ENCODE data around the gene TRIM45. TPM values are rescaled to one million over a fixed set of nuclear protein-coding genes. Genes with fewer than 3 reads are reported as not detected.

Gene TRIM45
- total RNA-seq, 1 donor from 2014 or later: 2.9 TPM

DNA sequence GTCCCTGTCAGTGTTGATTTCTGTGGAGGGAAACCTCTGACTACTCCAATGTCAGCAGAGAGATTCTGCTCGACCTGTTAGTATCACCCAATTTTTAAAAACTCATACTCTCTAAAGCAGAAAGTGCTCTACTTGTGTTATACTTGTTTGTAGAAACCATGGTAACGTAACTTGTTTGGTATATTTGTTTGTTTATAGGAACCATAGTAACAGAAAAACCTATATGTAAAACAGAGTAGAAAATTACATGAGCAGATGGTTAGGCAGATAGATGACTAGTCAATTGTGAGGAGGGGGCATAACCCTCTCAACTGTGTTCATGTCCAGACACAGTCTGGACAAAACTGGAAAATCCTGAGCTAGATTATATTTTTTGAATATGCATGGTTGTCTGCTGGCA is 6.7 kb downstream of the TRIM45 start:
- peaks cover 1% of the 10 kb centered on the region for H3K36me3 ChIP-seq (ENCODE audit: control insufficient read depth, insufficient read depth, low read length)
- FAIRE-seq (no peak), DNase-seq (ENCODE audit: low read depth) (no peak)
- no peak overlapping the region for H3K4me3 ChIP-seq (ENCODE audit: low read depth, low read length)
- no peaks in the 10 kb centered on the region for H3K27me3 ChIP-seq (ENCODE audit: control insufficient read depth, insufficient read depth, low read length)
- TF ChIP-seq, protein P1, sequence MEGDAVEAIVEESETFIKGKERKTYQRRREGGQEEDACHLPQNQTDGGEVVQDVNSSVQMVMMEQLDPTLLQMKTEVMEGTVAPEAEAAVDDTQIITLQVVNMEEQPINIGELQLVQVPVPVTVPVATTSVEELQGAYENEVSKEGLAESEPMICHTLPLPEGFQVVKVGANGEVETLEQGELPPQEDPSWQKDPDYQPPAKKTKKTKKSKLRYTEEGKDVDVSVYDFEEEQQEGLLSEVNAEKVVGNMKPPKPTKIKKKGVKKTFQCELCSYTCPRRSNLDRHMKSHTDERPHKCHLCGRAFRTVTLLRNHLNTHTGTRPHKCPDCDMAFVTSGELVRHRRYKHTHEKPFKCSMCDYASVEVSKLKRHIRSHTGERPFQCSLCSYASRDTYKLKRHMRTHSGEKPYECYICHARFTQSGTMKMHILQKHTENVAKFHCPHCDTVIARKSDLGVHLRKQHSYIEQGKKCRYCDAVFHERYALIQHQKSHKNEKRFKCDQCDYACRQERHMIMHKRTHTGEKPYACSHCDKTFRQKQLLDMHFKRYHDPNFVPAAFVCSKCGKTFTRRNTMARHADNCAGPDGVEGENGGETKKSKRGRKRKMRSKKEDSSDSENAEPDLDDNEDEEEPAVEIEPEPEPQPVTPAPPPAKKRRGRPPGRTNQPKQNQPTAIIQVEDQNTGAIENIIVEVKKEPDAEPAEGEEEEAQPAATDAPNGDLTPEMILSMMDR (IDR thresholded peaks at IDR 0.05; ENCODE audit: insufficient read depth, low read length, severe bottlenecking): no peak

DNA sequence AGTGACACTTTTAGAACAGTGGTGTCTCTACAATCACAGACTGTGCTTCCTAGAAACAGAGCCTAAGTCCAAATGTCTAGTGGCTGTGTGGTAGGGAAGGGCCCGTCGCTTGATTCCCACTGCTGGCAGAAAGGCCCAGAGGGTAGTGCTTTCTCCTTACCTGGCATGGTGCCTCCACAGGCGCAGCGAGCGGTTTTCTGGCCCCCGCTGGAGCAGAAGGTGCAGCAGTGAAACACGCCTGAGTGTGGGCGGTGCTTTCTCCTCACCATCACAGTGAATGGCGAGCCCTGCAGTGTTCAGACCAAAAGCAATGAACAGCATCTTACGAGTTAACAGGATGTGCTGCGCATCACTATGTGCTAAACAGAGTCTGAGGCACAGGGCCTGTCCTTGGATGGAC is 8.3 kb downstream of the TRIM45 start:
- peaks cover 1% of the 10 kb centered on the region for H3K36me3 ChIP-seq (ENCODE audit: control insufficient read depth, insufficient read depth, low read length)
- no peak overlapping the region for H3K4me3 ChIP-seq (ENCODE audit: low read depth, low read length)
- no peak for DNase-seq (ENCODE audit: low read depth)
- no peaks in the 10 kb centered on the region for H3K27me3 ChIP-seq (ENCODE audit: control insufficient read depth, insufficient read depth, low read length)
- TF ChIP-seq, protein P1 (IDR thresholded peaks at IDR 0.05; ENCODE audit: insufficient read depth, low read length, severe bottlenecking): no peak
- no peak for FAIRE-seq

DNA sequence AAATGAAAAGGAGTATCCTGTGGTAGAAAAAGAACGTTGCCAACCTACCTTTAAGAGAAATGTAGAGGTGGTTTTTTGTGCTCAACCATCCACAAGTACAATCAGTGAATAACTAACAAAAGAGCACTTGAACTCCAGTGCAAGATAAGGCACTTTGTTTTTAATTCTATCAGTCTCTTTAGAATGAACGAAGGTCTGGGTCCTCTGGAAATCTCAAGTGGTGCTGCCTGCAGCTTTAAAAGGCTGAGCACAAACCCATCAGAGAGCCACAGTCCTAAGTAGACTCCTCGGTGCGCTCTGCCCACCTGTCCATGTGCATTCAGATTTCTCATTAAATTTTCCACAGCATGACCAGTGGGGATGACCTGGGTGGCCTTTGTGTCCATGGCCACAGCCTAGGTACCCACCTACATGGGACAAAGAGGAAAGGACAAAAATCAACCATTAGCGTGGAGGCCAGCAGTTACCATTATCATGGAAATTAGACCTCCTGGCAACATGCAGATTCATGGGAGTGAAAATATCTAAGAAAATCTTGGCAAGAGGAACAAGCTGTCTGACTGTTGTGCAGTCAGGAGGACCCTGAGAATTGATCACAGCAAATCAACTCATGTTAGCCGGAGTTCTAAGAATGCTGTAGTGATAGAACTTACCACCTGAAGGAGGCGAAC is 9.4 kb downstream of the TRIM45 start:
- H3K4me3 ChIP-seq (ENCODE audit: low read depth, low read length): no peak overlapping the region
- no peak for DNase-seq (ENCODE audit: low read depth)
- no peak for FAIRE-seq
- TF ChIP-seq, protein P1 (IDR thresholded peaks at IDR 0.05; ENCODE audit: insufficient read depth, low read length, severe bottlenecking): no peak
- no peaks in the 10 kb centered on the region for H3K27me3 ChIP-seq (ENCODE audit: control insufficient read depth, insufficient read depth, low read length)
- H3K36me3 ChIP-seq (ENCODE audit: control insufficient read depth, insufficient read depth, low read length): peaks cover 1% of the 10 kb centered on the region

DNA sequence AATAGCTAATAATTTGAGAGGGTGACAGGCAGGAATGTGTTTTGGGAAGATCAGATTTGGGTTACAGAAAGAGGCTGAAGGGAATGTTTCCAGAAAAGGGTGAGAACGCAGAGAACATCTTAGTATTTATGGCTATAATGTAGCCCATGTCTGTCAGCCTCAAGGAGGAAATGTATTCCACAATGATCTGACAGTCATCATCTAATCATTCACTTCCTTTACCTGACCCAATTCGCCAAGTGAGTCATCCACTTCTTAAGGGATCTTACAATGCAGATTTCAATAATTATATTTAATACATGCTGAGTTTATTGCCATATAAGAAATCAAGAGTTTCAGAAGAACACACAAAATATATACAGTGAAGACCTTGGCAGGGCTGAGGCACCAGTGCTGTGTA is 10.8 kb downstream of the TRIM45 start:
- DNase-seq (ENCODE audit: low read depth): peak; percentile 93
- TF ChIP-seq, protein P1 (IDR thresholded peaks at IDR 0.05; ENCODE audit: insufficient read depth, low read length, severe bottlenecking): no peak
- no peak for FAIRE-seq
- H3K27me3 ChIP-seq (ENCODE audit: control insufficient read depth, insufficient read depth, low read length): no peaks in the 10 kb centered on the region
- peaks cover 2% of the 10 kb centered on the region for H3K36me3 ChIP-seq (ENCODE audit: control insufficient read depth, insufficient read depth, low read length)
- H3K4me3 ChIP-seq (ENCODE audit: low read depth, low read length): no peak overlapping the region

DNA sequence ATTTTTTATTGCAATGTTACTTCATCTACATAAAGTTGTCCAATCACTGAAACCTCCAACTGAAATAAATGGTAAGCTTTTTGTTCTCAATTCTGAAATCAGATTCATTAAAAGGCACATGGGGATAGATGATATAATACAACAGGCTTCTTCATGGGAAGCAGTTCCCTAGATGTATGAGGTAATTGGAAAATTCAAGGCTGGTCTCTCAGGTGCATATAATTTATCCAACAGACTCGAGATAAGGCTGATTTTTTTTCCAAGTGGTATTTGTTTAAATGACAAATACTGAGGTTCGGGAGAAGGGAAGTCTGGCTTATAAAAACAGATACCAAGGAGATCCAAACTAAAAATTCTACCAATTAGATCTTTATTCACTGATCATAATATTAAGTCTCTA is 14.2 kb downstream of the TRIM45 start:
- Histone ChIP-seq H3K4me3 (ENCODE audit: low read depth, low read length) (no peak overlapping the region), H3K36me3 (ENCODE audit: control insufficient read depth, insufficient read depth, low read length) (peaks cover 3% of the 10 kb centered on the region), H3K27me3 (ENCODE audit: control insufficient read depth, insufficient read depth, low read length) (no peaks in the 10 kb centered on the region)
- TF ChIP-seq, protein P1 (IDR thresholded peaks at IDR 0.05; ENCODE audit: insufficient read depth, low read length, severe bottlenecking): no peak
- DNase-seq (ENCODE audit: low read depth) (no peak), FAIRE-seq (no peak)

DNA sequence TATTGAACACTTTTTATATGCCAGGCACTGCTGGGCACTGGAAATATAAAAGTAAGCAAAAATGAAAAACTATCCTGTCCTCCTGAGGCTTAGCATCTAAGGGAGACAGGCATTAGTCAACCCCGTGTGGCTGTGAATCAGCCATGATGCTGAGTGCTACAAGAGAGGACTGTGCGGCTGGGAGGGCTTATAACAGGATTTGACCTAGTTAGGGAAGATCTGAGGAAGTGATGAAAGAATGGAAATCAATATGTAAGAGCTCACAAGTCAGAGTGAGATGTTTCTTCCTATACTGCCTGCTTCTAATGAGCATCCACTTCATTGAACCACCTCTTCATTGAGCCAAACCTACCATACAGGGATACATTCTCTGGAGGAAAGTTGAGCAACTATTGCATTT is 15.1 kb downstream of the TRIM45 start:
- H3K4me3 ChIP-seq (ENCODE audit: low read depth, low read length): no peak overlapping the region
- DNase-seq (ENCODE audit: low read depth): no peak
- no peaks in the 10 kb centered on the region for H3K27me3 ChIP-seq (ENCODE audit: control insufficient read depth, insufficient read depth, low read length)
- H3K36me3 ChIP-seq (ENCODE audit: control insufficient read depth, insufficient read depth, low read length): peaks cover 3% of the 10 kb centered on the region
- TF ChIP-seq, protein P1 (IDR thresholded peaks at IDR 0.05; ENCODE audit: insufficient read depth, low read length, severe bottlenecking): no peak
- FAIRE-seq: no peak

Data from bronchial epithelial cell (primary cell).